Fibroblast of lung (primary cell): Measurements from ENCODE around the gene NPEPL1.

Experiments used
- CTCF ChIP-seq, 2 donors: IDR thresholded peaks in 1 of 2; conservative IDR thresholded peaks in 1 of 2; 1 replicate in 1 of 2; 2 replicates in 1 of 2; pipeline ENCODE4 v1.5.1; 2011 to 2012; ENCODE audit warnings: low read length in 2 of 2, control low read depth in 1 of 2, inconsistent platforms in 1 of 2, low read depth in 1 of 2, mild to moderate bottlenecking in 1 of 2
- EZH2 ChIP-seq: IDR thresholded peaks from 2 replicates; pipeline ENCODE4 v1.5.1; 2012; ENCODE audit warnings: low read length, control low read depth, mild to moderate bottlenecking; ENCODE audit errors: missing control alignments

GRCh38 chr20:58654337-58654736 is 38.3 kb upstream of the NPEPL1 start:
- TF ChIP-seq CTCF (conservative IDR thresholded peaks at IDR 0.05 in 1 of 2, IDR thresholded peaks at IDR 0.05 in 1 of 2; ENCODE audit: low read depth in 1 of 2, low read length in 2 of 2) (no peak), EZH2 (no peak)
